Prostate gland (tissue), 2 donors: ENCODE measurements around the gene BPIFB6.

ENCODE experiments used
- CTCF ChIP-seq, 4 experiments: fragments of 200-600 bp in 2 of 4; fragments of 450-650 bp in 2 of 4; sonication (generic) in 2 of 4; IDR thresholded peaks; 1 replicate in 3 of 4; 2 replicates in 1 of 4; pipeline ENCODE4 v1.5.1; 2016 to 2019; ENCODE audit warnings: antibody characterized with exemption in 4 of 4, mild to moderate bottlenecking in 2 of 4, moderate library complexity in 2 of 4
- POLR2A ChIP-seq: fragments of 450-650 bp; IDR thresholded peaks from one replicate; pipeline ENCODE4 v1.6.1; 2016; ENCODE audit warnings: antibody characterized with exemption, mild to moderate bottlenecking
- POLR2AphosphoS5 ChIP-seq: sonication (generic); formaldehyde crosslinking; IDR thresholded peaks from one replicate; pipeline ENCODE4 v1.6.1; 2017; ENCODE audit warnings: antibody characterized with exemption

GRCh38 chr20:33064572-33065287, 33.3 kb downstream of the BPIFB6 start:
- TF ChIP-seq CTCF (IDR thresholded peaks at IDR 0.05) (no peak), POLR2A (no peak), POLR2AphosphoS5 (no peak)
